ENCODE data around the gene TMC8. TPM values are rescaled to one million over a fixed set of nuclear protein-coding genes. Genes with fewer than 3 reads are reported as not detected.
A peak's percentile ranks its signal among the peaks of the same experiment; 100 is the strongest.

TMC8 gene
- total and polyA plus RNA-seq, 5 donors = 2.4 to 3.9 (median 3.0) TPM

- 26% methylated on average over 74 of the region's 74 CpGs for WGBS
- no peaks in the 10 kb centered on the region for H3K27me3 ChIP-seq (ENCODE audit: control insufficient read depth, insufficient read depth)
- ATAC-seq (no peak), DNase-seq (peak in 2 of 3 donors; percentile 63 to 75)
- no peak overlapping the region for H3K27ac ChIP-seq (ENCODE audit: low read length)
- H3K4me1 ChIP-seq (ENCODE audit: control insufficient read depth, insufficient read depth, low read length) = peaks cover 2% of the 10 kb centered on the region
- H3K4me3 ChIP-seq (ENCODE audit: low read length) = peak overlapping the region; percentile 7
- no peaks in the 10 kb centered on the region for H3K9me3 ChIP-seq (ENCODE audit: control insufficient read depth, low read length)
- intact Hi-C loops (cut with DNase I) = loop anchor here in 1 of 4 donors (5.0 kb wide), 1 partner anchor 41 kb away; no protein-coding TSS in a partner anchor
Observed at GRCh38 chr17:78131172-78132083, 857 bp downstream of the TMC8 start.

- Histone ChIP-seq H3K27ac (ENCODE audit: low read length) (no peak overlapping the region), H3K4me3 (ENCODE audit: low read length) (peak overlapping the region; percentile 7), H3K27me3 (ENCODE audit: control insufficient read depth, insufficient read depth) (no peaks in the 10 kb centered on the region), H3K4me1 (ENCODE audit: control insufficient read depth, insufficient read depth, low read length) (no peaks in the 10 kb centered on the region), H3K9me3 (ENCODE audit: control insufficient read depth, low read length) (no peaks in the 10 kb centered on the region)
- DNase-seq (peak in 2 of 3 donors; percentile 73 to 79), ATAC-seq (no peak)
- intact Hi-C loops (cut with DNase I) = loop anchor here in 1 of 4 donors (5.0 kb wide), 1 partner anchor 40 kb away; no protein-coding TSS in a partner anchor
- 38% methylated on average over 38 of the region's 38 CpGs for WGBS
Observed at GRCh38 chr17:78132084-78132676, 1.6 kb downstream of the TMC8 start.

- ATAC-seq (no peak), DNase-seq (no peak)
- Histone ChIP-seq H3K9me3 (ENCODE audit: control insufficient read depth, low read length) (no peaks in the 10 kb centered on the region), H3K27me3 (ENCODE audit: control insufficient read depth, insufficient read depth) (no peaks in the 10 kb centered on the region), H3K27ac (ENCODE audit: low read length) (no peak overlapping the region), H3K4me1 (ENCODE audit: control insufficient read depth, insufficient read depth, low read length) (no peaks in the 10 kb centered on the region), H3K4me3 (ENCODE audit: low read length) (no peak overlapping the region)
- intact Hi-C loops (cut with DNase I) = loop anchor here in 1 of 4 donors (5.0 kb wide), 1 partner anchor 40 kb away; no protein-coding TSS in a partner anchor
- WGBS = 86% methylated on average over 9 of the region's 9 CpGs
Observed at GRCh38 chr17:78132767-78133178, 2.2 kb downstream of the TMC8 start.

- H3K4me1 ChIP-seq (ENCODE audit: control insufficient read depth, insufficient read depth, low read length) = no peaks in the 10 kb centered on the region
- H3K4me3 ChIP-seq (ENCODE audit: low read length) = no peak overlapping the region
- no peaks in the 10 kb centered on the region for H3K9me3 ChIP-seq (ENCODE audit: control insufficient read depth, low read length)
- H3K27ac ChIP-seq (ENCODE audit: low read length) = no peak overlapping the region
- DNase-seq = peak in 1 of 3 donors; percentile 53
- ATAC-seq = no peak
- intact Hi-C loops (cut with DNase I) = loop anchor here in 1 of 4 donors (5.0 kb wide), 1 partner anchor 39 kb away; no protein-coding TSS in a partner anchor
- 80% methylated on average over 30 of the region's 30 CpGs for WGBS
- no peaks in the 10 kb centered on the region for H3K27me3 ChIP-seq (ENCODE audit: control insufficient read depth, insufficient read depth)
Observed at GRCh38 chr17:78133179-78133951, 2.8 kb downstream of the TMC8 start.

- Histone ChIP-seq H3K27me3 (ENCODE audit: control insufficient read depth, insufficient read depth) (no peaks in the 10 kb centered on the region), H3K4me3 (ENCODE audit: low read length) (no peak overlapping the region), H3K9me3 (ENCODE audit: control insufficient read depth, low read length) (no peaks in the 10 kb centered on the region), H3K27ac (ENCODE audit: low read length) (no peak overlapping the region), H3K4me1 (ENCODE audit: control insufficient read depth, insufficient read depth, low read length) (no peaks in the 10 kb centered on the region)
- ATAC-seq (no peak), DNase-seq (peak in 2 of 3 donors; percentile 74 to 77)
- intact Hi-C loops (cut with DNase I) = loop anchor here in 1 of 4 donors (5.0 kb wide), 1 partner anchor 38 kb away; no protein-coding TSS in a partner anchor
- 57% methylated on average over 39 of the region's 39 CpGs for WGBS
Observed at GRCh38 chr17:78133971-78134898, 3.7 kb downstream of the TMC8 start.

GRCh38 chr17:78134899-78135385, 4.4 kb downstream of the TMC8 start:
- Histone ChIP-seq H3K4me1 (ENCODE audit: control insufficient read depth, insufficient read depth, low read length) (no peaks in the 10 kb centered on the region), H3K9me3 (ENCODE audit: control insufficient read depth, low read length) (no peaks in the 10 kb centered on the region), H3K27ac (ENCODE audit: low read length) (no peak overlapping the region), H3K4me3 (ENCODE audit: low read length) (no peak overlapping the region), H3K27me3 (ENCODE audit: control insufficient read depth, insufficient read depth) (no peaks in the 10 kb centered on the region)
- WGBS = 82% methylated on average over 9 of the region's 9 CpGs
- ATAC-seq = no peak
- peak in 1 of 3 donors; percentile 50 for DNase-seq
- intact Hi-C loops (cut with DNase I) = loop anchor here in 1 of 4 donors (5.0 kb wide), 1 partner anchor 37 kb away; no protein-coding TSS in a partner anchor

GRCh38 chr17:78135858-78136500, 5.4 kb downstream of the TMC8 start:
- Histone ChIP-seq H3K27me3 (ENCODE audit: control insufficient read depth, insufficient read depth) (no peaks in the 10 kb centered on the region), H3K27ac (ENCODE audit: low read length) (no peak overlapping the region), H3K4me1 (ENCODE audit: control insufficient read depth, insufficient read depth, low read length) (no peaks in the 10 kb centered on the region), H3K4me3 (ENCODE audit: low read length) (no peak overlapping the region), H3K9me3 (ENCODE audit: control insufficient read depth, low read length) (no peaks in the 10 kb centered on the region)
- DNase-seq (no peak), ATAC-seq (no peak)
- 91% methylated on average over 9 of the region's 9 CpGs for WGBS
- intact Hi-C loops (cut with DNase I) = no loop called here

- no peaks in the 10 kb centered on the region for H3K27me3 ChIP-seq (ENCODE audit: control insufficient read depth, insufficient read depth)
- intact Hi-C loops (cut with DNase I) = no loop called here
- ATAC-seq = no peak
- H3K4me1 ChIP-seq (ENCODE audit: control insufficient read depth, insufficient read depth, low read length) = no peaks in the 10 kb centered on the region
- no peak overlapping the region for H3K4me3 ChIP-seq (ENCODE audit: low read length)
- 64% methylated on average over 26 of the region's 26 CpGs for WGBS
- no peaks in the 10 kb centered on the region for H3K9me3 ChIP-seq (ENCODE audit: control insufficient read depth, low read length)
- no peak overlapping the region for H3K27ac ChIP-seq (ENCODE audit: low read length)
- peak in 1 of 3 donors; percentile 60 for DNase-seq
Observed at GRCh38 chr17:78137392-78138203, 7.0 kb downstream of the TMC8 start.
